Suprapubic skin (tissue), 4 donors: ENCODE results near the gene RSRC2.

ENCODE experiments used
- CTCF ChIP-seq, 2 donors: fragments of 200-600 bp in 1 of 2; fragments of 450-650 bp in 1 of 2; sonication (generic) in 1 of 2; IDR thresholded peaks; one replicate each; pipeline ENCODE4 v1.5.1; 2016 to 2019; ENCODE audit warnings: antibody characterized with exemption in 2 of 2, mild to moderate bottlenecking in 1 of 2, moderate library complexity in 1 of 2
- EP300 ChIP-seq: sonication (generic); formaldehyde crosslinking; IDR thresholded peaks from one replicate; pipeline ENCODE4 v1.6.1; 2017; ENCODE audit warnings: antibody characterized with exemption
- POLR2A ChIP-seq, 2 donors: fragments of 450-650 bp; IDR thresholded peaks; one replicate each; pipeline ENCODE4 v1.6.1; 2017; ENCODE audit warnings: antibody characterized with exemption in 2 of 2, mild to moderate bottlenecking in 2 of 2, moderate library complexity in 2 of 2
- POLR2AphosphoS5 ChIP-seq, 3 donors: sonication (generic); formaldehyde crosslinking; IDR thresholded peaks; one replicate each; pipeline ENCODE4 v1.6.1; 2017; ENCODE audit warnings: antibody characterized with exemption in 3 of 3

- no peak for TF ChIP-seq CTCF (IDR thresholded peaks at IDR 0.05)
- TF ChIP-seq POLR2A (IDR thresholded peaks at IDR 0.05) = no peak
- no peak for TF ChIP-seq EP300
- TF ChIP-seq POLR2AphosphoS5 (IDR thresholded peaks at IDR 0.05) = no peak
Measured at GRCh38 chr12:122481861-122482260, 44.9 kb downstream of the RSRC2 start.
